ENCODE measurements around the gene RAPGEF5. TPM values are rescaled to one million over a fixed set of nuclear protein-coding genes. Genes with fewer than 3 reads are reported as not detected.

The RAPGEF5 gene
- total and polyA plus RNA-seq, 10 of the 15 experiments (the other 5 are each of a cell fraction or from before 2014, with no cell fraction given), result 0.38 to 4.0 (median 1.6) TPM; not detected in 1

DNA sequence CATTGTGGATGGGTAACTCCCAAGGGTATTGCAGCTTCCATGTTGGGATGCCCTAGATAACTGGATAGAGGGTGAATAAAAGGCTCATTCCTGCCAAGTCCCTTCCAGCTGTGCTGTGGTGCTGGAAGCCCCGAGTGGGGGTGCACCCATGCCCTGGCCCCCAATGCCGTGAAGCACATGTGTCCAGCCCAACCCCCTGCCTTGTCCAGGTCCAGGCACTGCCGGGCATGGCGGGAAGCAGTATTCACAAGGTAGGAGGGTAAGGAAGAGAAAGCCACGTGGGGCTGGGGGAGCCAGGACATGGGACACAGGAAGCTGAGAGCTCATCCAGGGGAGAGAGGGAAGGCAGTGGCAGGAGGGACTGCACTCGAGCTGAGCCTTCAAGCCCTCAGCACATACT, 263.0 kb downstream of the RAPGEF5 start (continued):
- TF ChIP-seq, protein P1, sequence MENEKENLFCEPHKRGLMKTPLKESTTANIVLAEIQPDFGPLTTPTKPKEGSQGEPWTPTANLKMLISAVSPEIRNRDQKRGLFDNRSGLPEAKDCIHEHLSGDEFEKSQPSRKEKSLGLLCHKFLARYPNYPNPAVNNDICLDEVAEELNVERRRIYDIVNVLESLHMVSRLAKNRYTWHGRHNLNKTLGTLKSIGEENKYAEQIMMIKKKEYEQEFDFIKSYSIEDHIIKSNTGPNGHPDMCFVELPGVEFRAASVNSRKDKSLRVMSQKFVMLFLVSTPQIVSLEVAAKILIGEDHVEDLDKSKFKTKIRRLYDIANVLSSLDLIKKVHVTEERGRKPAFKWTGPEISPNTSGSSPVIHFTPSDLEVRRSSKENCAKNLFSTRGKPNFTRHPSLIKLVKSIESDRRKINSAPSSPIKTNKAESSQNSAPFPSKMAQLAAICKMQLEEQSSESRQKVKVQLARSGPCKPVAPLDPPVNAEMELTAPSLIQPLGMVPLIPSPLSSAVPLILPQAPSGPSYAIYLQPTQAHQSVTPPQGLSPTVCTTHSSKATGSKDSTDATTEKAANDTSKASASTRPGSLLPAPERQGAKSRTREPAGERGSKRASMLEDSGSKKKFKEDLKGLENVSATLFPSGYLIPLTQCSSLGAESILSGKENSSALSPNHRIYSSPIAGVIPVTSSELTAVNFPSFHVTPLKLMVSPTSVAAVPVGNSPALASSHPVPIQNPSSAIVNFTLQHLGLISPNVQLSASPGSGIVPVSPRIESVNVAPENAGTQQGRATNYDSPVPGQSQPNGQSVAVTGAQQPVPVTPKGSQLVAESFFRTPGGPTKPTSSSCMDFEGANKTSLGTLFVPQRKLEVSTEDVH (IDR thresholded peaks at IDR 0.05; ENCODE audit: low read depth, partially characterized antibody), result no peak
- no peak for TF ChIP-seq BMI1 (IDR thresholded peaks at IDR 0.05; ENCODE audit: borderline replicate concordance)
- TF ChIP-seq, protein P2, sequence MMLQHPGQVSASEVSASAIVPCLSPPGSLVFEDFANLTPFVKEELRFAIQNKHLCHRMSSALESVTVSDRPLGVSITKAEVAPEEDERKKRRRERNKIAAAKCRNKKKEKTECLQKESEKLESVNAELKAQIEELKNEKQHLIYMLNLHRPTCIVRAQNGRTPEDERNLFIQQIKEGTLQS (IDR thresholded peaks at IDR 0.05; ENCODE audit: borderline replicate concordance, extremely low read depth, low read depth, low read length), result no peak

DNA sequence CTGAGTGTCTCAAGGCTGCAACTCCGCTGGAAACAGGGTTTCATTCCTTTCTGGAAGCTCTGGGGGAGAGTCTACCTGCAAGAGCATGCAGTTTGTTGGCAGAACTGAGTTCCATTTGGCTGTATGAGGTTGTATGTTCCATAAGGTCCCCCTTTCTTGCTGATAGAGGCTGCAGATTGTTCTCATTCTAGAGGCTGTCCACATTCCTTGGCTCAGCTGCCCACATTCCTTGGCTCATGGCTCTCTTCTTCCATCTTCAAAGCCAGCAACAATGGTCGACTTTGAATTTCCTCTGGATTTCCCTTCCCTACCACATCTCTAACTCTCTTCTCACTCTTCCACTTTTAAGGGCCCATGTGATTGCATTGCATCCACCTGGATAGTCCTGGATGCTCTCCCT, 264.0 kb downstream of the RAPGEF5 start:
- intact Hi-C loops (cut with micrococcal nuclease; ENCODE audit: unreplicated experiment), result no loop called here
- SMC1A ChIA-PET (ENCODE audit: uncharacterized antibody, unreplicated experiment), result no interaction called here
- POLR2A ChIA-PET, result no interaction called here

More for the DNA sequence above, 264.0 kb downstream of the RAPGEF5 start:
- Histone ChIP-seq H3K4me1 (ENCODE audit: control insufficient read depth, insufficient read depth, low read length) (no peaks in the 10 kb centered on the region), H4K20me1 (ENCODE audit: control insufficient read depth, insufficient read depth) (no peaks in the 10 kb centered on the region), H3K4me2 (ENCODE audit: control insufficient read depth, insufficient read depth) (no peak overlapping the region), H3K27me3 (replicated peaks in 1 of 2; ENCODE audit: control insufficient read depth in 2 of 2, insufficient read depth in 2 of 2, low read length in 1 of 2) (no peaks in the 10 kb centered on the region; a peak in 1 of 4 replicates), H3K9ac (ENCODE audit: control insufficient read depth, insufficient read depth, low read length) (no peak overlapping the region), H2AFZ (ENCODE audit: control insufficient read depth, low read depth, low read length) (no peak overlapping the region), H3K4me3 (no peak overlapping the region), H3K36me3 (ENCODE audit: control insufficient read depth in 2 of 2, insufficient read depth in 2 of 2, low read length in 1 of 2) (no peaks in the 10 kb centered on the region), H3K27ac (ENCODE audit: control insufficient read depth, insufficient read depth) (no peak overlapping the region), H3K9me3 (replicated peaks; ENCODE audit: control insufficient read depth, insufficient read depth, low read length) (no peaks in the 10 kb centered on the region), H3K79me2 (ENCODE audit: control insufficient read depth, insufficient read depth, low read length) (no peaks in the 10 kb centered on the region)
- TF ChIP-seq GABPA (IDR thresholded peaks at IDR 0.05; ENCODE audit: low read depth) (no peak), BACH1 (IDR thresholded peaks at IDR 0.05; ENCODE audit: borderline replicate concordance) (no peak), POLR2AphosphoS2 (IDR thresholded peaks at IDR 0.05; ENCODE audit: low read depth, low read length) (no peak), RELA (IDR thresholded peaks at IDR 0.05; ENCODE audit: borderline replicate concordance, partially characterized antibody) (no peak), DPF2 (IDR thresholded peaks at IDR 0.05) (no peak)
- TF ChIP-seq, protein P3, sequence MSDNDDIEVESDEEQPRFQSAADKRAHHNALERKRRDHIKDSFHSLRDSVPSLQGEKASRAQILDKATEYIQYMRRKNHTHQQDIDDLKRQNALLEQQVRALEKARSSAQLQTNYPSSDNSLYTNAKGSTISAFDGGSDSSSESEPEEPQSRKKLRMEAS (IDR thresholded peaks at IDR 0.05; ENCODE audit: low read depth, low read length), result no peak
- CTCF ChIA-PET, result interaction anchor here (0.8 to 1.4 kb wide), 2 partner anchors 11 to 15 kb away, joined by 3 read pairs; no protein-coding TSS in a partner anchor
- FAIRE-seq, result no peak
- no peak for DNase-seq (ENCODE audit: low read depth, low spot score)
- WGBS (ENCODE audit: insufficient coverage, insufficient replicate concordance, low lambda C conversion rate, missing lambda C conversion rate), result 6% methylated on average over 2 of the region's 2 CpGs
- ATAC-seq, result no peak
- BruUV-seq (replicated peaks), result no TSS peak
- in situ Hi-C loops (cut with MboI), result no loop called here
- RAD21 ChIA-PET (ENCODE audit: unreplicated experiment), result no interaction called here

Measured in GM12878 (cell line).